Activated CD8-positive, alpha-beta memory T cell treated with anti-CD3 and anti-CD28 coated beads for 4 hours (primary cell): ENCODE measurements around the gene MPP2.
"Not testable (repeated sequence)": the region's sequence is repeated elsewhere in the genome, so short reads cannot be mapped to it uniquely, and the experiment has no call there.

Experiments
- DNase-seq, 2 donors: peaks; one replicate each; pipeline ENCODE4 v3.0.0-alpha.2; 2020; ENCODE audit warnings: low read depth in 2 of 2

Gene MPP2

GRCh38 chr17:43846963-43847371, 60.4 kb downstream of the MPP2 start, which contains the start of gene CD300LG:
Gene CD300LG, plus strand, starts transcription at chr17:43847176. Its CDS starts 41 bp downstream, at chr17:43847217.
- no peak for DNase-seq

- DNase-seq: peak; percentile 31 to 36
These were observed 61.1 kb downstream of the MPP2 start for GRCh38 chr17:43846221-43846712.

- DNase-seq: no peak
These were observed 61.6 kb downstream of the MPP2 start for GRCh38 chr17:43845766-43846165.

GRCh38 chr17:43844241-43844640, 63.1 kb downstream of the MPP2 start:
- DNase-seq: no peak

- DNase-seq: no peak
These were observed 64.4 kb downstream of the MPP2 start for GRCh38 chr17:43842975-43843325.

GRCh38 chr17:43842091-43842974, 65.0 kb downstream of the MPP2 start:
- not testable (repeated sequence) for DNase-seq

GRCh38 chr17:43841282-43841681, 66.1 kb downstream of the MPP2 start:
- DNase-seq: no peak

GRCh38 chr17:43840814-43841213, 66.5 kb downstream of the MPP2 start:
- no peak for DNase-seq

- no peak for DNase-seq
These were observed 67.6 kb downstream of the MPP2 start for GRCh38 chr17:43839670-43840108.

GRCh38 chr17:43834106-43834505, 73.2 kb downstream of the MPP2 start:
- DNase-seq: no peak

GRCh38 chr17:43832976-43833829, 74.1 kb downstream of the MPP2 start, which contains the start of gene MPP3:
Gene MPP3, minus strand, starts transcription at chr17:43833146. Its CDS starts 1,240 bp downstream, at chr17:43831906.
- peak in 1 of 2 donors; percentile 4 for DNase-seq

GRCh38 chr17:43832168-43832975, 75.0 kb downstream of the MPP2 start:
- DNase-seq: no peak

- DNase-seq: no peak
These were observed 75.7 kb downstream of the MPP2 start for GRCh38 chr17:43831633-43832032.

GRCh38 chr17:43830510-43831140, 76.7 kb downstream of the MPP2 start:
- DNase-seq: no peak

GRCh38 chr17:43829738-43830137, 77.6 kb downstream of the MPP2 start:
- no peak for DNase-seq

GRCh38 chr17:43827596-43827995, 79.7 kb downstream of the MPP2 start:
- DNase-seq: no peak

- no peak for DNase-seq
These were observed 81.1 kb downstream of the MPP2 start for GRCh38 chr17:43826206-43826605.

- DNase-seq: no peak
These were observed 81.8 kb downstream of the MPP2 start for GRCh38 chr17:43825567-43825966.
